Gastrocnemius medialis (tissue), 4 donors: ENCODE results near the gene HSDL2. TPM values are rescaled to one million over a fixed set of nuclear protein-coding genes. Genes with fewer than 3 reads are reported as not detected.

ENCODE experiments used
- ATAC-seq, 2 donors: fragments of 150-250 bp; one replicate each; pipeline ENCODE4 v1.9.1; 2016
- DNase-seq, 2 donors: peaks; one replicate each; pipeline ENCODE4 v3.0.0-alpha.2; 2019
- H3K27ac ChIP-seq, 4 donors: fragments of 200-600 bp; sonication (generic); 1 replicate in 1 of 4; 2 replicates in 3 of 4; pipeline ENCODE4 v1.5.1; 2016 to 2018; ENCODE audit warnings: mild to moderate bottlenecking in 2 of 4, moderate library complexity in 1 of 4
- H3K27me3 ChIP-seq, 3 donors: fragments of 200-600 bp; sonication (generic) in 2 of 3; 1 replicate in 1 of 3; 2 replicates in 2 of 3; pipeline versions ENCODE4 v1.5.1 to v1.6.0; 2016 to 2019; ENCODE audit warnings: mild to moderate bottlenecking in 1 of 3, moderate library complexity in 1 of 3
- H3K36me3 ChIP-seq, 2 donors: fragments of 200-600 bp; sonication (generic) in 1 of 2; one replicate each; pipeline ENCODE4 v1.5.1; 2017 to 2018
- H3K4me1 ChIP-seq, 2 donors: fragments of 200-600 bp; sonication (generic) in 1 of 2; one replicate each; pipeline ENCODE4 v1.5.1; 2016 to 2017; ENCODE audit warnings: mild to moderate bottlenecking in 2 of 2
- H3K4me3 ChIP-seq, 4 donors: fragments of 200-600 bp; sonication (generic) in 3 of 4; 1 replicate in 1 of 4; 2 replicates in 3 of 4; pipeline ENCODE4 v1.5.1; 2016 to 2019; ENCODE audit warnings: mild to moderate bottlenecking in 2 of 4
- H3K9me3 ChIP-seq, 3 donors: fragments of 200-600 bp; sonication (generic) in 2 of 3; 1 replicate in 1 of 3; 2 replicates in 2 of 3; pipeline ENCODE4 v1.5.1; 2016 to 2019
- POLR2A ChIP-seq, 2 donors: fragments of 450-650 bp; IDR thresholded peaks; one replicate each; pipeline ENCODE4 v1.6.1; 2017; ENCODE audit warnings: antibody characterized with exemption in 2 of 2, mild to moderate bottlenecking in 2 of 2, moderate library complexity in 2 of 2
- in situ Hi-C, 4 donors: fragments of 200-750 bp; cut with MboI; loops; one replicate each; pipeline versions ENCODE4 v1.15.0 to v1.8.0; 2017; ENCODE audit warnings: low sequenced_read_pairs in 4 of 4
- intact Hi-C: fragments of 100-400 bp; cut with DNase I; formaldehyde crosslinking; loops from one replicate; pipeline ENCODE4 v1.15.1; 2023; ENCODE audit warnings: low total_unique reads
- total RNA-seq, 4 donors: library from RNA; depleted of rRNA; stranded (reverse); fragments of >200 nt; gene quantifications; one replicate each; pipeline versions ENCODE4 v1.1.0 to v1.2.3, GENCODE V29; 2016
- TF ChIP-seq, protein P1 (sequence below), 5 experiments: fragments of 450-650 bp in 3 of 5; fragments of 200-600 bp in 2 of 5; sonication (generic) in 2 of 5; IDR thresholded peaks in 4 of 5; conservative IDR thresholded peaks in 1 of 5; 1 replicate in 4 of 5; 2 replicates in 1 of 5; pipeline ENCODE4 v1.5.1; 2016 to 2019; ENCODE audit warnings: antibody characterized with exemption in 5 of 5, mild to moderate bottlenecking in 3 of 5, moderate library complexity in 3 of 5

HSDL2 gene
- total RNA-seq, 4 donors from 2014 or later = 68.9 to 106 (median 93.5) TPM

DNA sequence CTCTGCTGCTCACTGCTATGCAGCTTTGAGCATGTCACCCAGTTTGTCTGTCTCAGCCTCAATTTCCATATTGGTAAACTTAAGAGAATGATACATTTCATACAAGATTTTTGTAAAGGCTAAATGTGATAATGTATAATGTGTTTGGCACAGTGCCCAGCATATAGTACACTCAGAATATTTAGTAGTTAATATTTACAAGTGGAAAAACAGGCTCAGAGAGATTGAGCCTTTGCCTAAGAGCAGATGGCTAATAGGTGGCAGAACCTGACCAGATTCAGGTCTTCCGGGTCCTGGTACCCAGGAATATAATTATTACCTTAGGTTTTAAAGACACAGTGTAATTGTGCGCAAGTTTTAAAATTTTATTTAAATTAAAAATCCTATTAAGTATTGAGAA is 59.9 kb downstream of the HSDL2 start:
- no peak for DNase-seq
- H3K36me3 ChIP-seq = peaks cover 4 to 11% of the 10 kb centered on the region in 2 donors
- H3K27me3 ChIP-seq = no peaks in the 10 kb centered on the region
- no peaks in the 10 kb centered on the region for H3K9me3 ChIP-seq
- no peak overlapping the region for H3K27ac ChIP-seq
- no peak for ATAC-seq
- no peak overlapping the region for H3K4me3 ChIP-seq
- H3K4me1 ChIP-seq = no peaks in the 10 kb centered on the region
- in situ Hi-C loops (no loop called here), intact Hi-C loops (no loop called here)
- TF ChIP-seq, protein P1, sequence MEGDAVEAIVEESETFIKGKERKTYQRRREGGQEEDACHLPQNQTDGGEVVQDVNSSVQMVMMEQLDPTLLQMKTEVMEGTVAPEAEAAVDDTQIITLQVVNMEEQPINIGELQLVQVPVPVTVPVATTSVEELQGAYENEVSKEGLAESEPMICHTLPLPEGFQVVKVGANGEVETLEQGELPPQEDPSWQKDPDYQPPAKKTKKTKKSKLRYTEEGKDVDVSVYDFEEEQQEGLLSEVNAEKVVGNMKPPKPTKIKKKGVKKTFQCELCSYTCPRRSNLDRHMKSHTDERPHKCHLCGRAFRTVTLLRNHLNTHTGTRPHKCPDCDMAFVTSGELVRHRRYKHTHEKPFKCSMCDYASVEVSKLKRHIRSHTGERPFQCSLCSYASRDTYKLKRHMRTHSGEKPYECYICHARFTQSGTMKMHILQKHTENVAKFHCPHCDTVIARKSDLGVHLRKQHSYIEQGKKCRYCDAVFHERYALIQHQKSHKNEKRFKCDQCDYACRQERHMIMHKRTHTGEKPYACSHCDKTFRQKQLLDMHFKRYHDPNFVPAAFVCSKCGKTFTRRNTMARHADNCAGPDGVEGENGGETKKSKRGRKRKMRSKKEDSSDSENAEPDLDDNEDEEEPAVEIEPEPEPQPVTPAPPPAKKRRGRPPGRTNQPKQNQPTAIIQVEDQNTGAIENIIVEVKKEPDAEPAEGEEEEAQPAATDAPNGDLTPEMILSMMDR (IDR thresholded peaks at IDR 0.05 in 4 of 5, conservative IDR thresholded peaks at IDR 0.05 in 1 of 5) = no peak
- no peak for TF ChIP-seq POLR2A (IDR thresholded peaks at IDR 0.05)

DNA sequence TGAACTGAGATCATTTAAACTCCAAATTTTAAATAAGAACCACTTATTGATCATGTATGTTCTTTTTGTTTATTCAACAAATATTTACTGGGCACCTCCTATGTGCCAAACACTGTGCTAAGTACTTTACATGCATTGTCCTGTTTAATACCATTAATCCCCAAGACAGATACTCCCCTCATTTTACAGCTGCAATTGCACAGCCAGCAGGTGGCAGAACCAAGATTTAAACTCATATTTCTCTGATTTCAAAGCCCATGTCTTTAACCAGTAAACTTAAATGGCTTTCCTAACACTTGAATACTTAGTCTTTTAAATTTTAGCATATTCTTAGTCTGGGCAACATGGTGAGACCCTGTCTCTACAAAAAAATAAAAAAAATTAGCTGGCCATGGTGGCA is 63.3 kb downstream of the HSDL2 start:
- Histone ChIP-seq H3K27ac (no peak overlapping the region), H3K4me3 (no peak overlapping the region), H3K27me3 (no peaks in the 10 kb centered on the region), H3K4me1 (peaks cover 8 to 12% of the 10 kb centered on the region in 2 donors), H3K9me3 (no peaks in the 10 kb centered on the region), H3K36me3 (peaks cover 4 to 11% of the 10 kb centered on the region in 2 donors)
- intact Hi-C loops = no loop called here
- DNase-seq (no peak), ATAC-seq (no peak)
- in situ Hi-C loops = no loop called here
- TF ChIP-seq, protein P1 (IDR thresholded peaks at IDR 0.05 in 4 of 5, conservative IDR thresholded peaks at IDR 0.05 in 1 of 5) = peak in 1 of 5 experiments; percentile 29
- no peak for TF ChIP-seq POLR2A (IDR thresholded peaks at IDR 0.05)

DNA sequence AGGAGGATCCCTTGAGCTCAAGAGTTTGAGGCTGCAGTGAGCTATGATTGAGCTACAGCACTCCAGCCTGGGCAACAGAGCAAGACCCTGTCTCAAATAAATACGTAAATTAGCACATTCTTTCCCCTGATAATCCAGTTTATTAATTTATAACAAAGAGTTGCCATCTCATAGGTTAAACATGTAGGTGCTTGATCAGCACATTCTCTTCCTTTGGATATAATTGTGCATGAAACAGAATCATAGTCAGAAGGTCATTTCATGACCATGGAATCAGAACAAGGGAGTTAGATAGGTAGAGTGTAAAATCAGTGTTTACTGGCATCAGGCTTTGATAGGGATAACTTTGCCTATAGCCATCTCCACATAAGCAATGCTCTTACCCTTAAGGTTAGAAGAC is 63.7 kb downstream of the HSDL2 start:
- no peak for ATAC-seq
- Histone ChIP-seq H3K27me3 (no peaks in the 10 kb centered on the region), H3K27ac (no peak overlapping the region), H3K4me1 (peaks cover 8 to 12% of the 10 kb centered on the region in 2 donors), H3K4me3 (no peak overlapping the region), H3K36me3 (peaks cover 4 to 11% of the 10 kb centered on the region in 2 donors), H3K9me3 (no peaks in the 10 kb centered on the region)
- no peak for DNase-seq
- intact Hi-C loops (no loop called here), in situ Hi-C loops (no loop called here)
- no peak for TF ChIP-seq POLR2A (IDR thresholded peaks at IDR 0.05)
- TF ChIP-seq, protein P1 (IDR thresholded peaks at IDR 0.05 in 4 of 5, conservative IDR thresholded peaks at IDR 0.05 in 1 of 5) = no peak

DNA sequence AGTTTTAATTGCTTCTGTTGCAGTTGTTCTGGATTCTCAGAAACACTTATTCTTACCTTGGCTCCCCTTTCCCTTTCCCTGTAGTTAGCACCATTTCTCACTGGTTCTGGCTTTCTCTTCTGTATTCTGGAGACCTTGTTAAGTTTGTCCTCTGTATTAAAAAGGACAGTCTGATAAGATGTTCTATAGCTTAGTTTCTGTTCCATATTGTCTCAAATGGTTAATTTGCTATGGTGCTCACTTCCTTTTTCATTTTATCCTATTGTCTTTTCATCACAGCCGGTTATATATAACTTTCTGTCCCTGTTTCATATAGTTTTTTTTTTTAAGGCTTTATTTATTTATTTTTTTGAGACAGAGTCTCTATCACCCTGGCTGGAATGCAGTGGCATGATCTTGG is 65.3 kb downstream of the HSDL2 start:
- H3K36me3 ChIP-seq = peaks cover 3 to 4% of the 10 kb centered on the region in 2 donors
- in situ Hi-C loops = no loop called here

More for the DNA sequence above, 65.3 kb downstream of the HSDL2 start:
- DNase-seq (no peak), ATAC-seq (no peak)
- Histone ChIP-seq H3K27ac (no peak overlapping the region), H3K4me3 (no peak overlapping the region), H3K4me1 (peaks cover 8 to 12% of the 10 kb centered on the region in 2 donors), H3K9me3 (no peaks in the 10 kb centered on the region), H3K27me3 (no peaks in the 10 kb centered on the region)
- TF ChIP-seq, protein P1 (IDR thresholded peaks at IDR 0.05 in 4 of 5, conservative IDR thresholded peaks at IDR 0.05 in 1 of 5) = no peak
- TF ChIP-seq POLR2A (IDR thresholded peaks at IDR 0.05) = no peak
- intact Hi-C loops = no loop called here
